Chondrocyte (in vitro differentiated cells): ENCODE data around the gene CDK5R2. TPM values are rescaled to one million over a fixed set of nuclear protein-coding genes. Genes with fewer than 3 reads are reported as not detected.

Experiments used
- DNase-seq: peaks from one replicate; pipeline ENCODE4 v3.0.0; 2021; ENCODE audit warnings: mixed read lengths, low spot score
- H3K27ac Mint-ChIP-seq: one replicate; pipeline ENCODE4 v1.8.0; 2021; ENCODE audit warnings: mild to moderate bottlenecking, moderate library complexity, mixed read lengths; ENCODE audit not compliant: unreplicated experiment
- H3K27me3 Mint-ChIP-seq: 2 replicates; pipeline ENCODE4 v1.8.0; 2021; ENCODE audit warnings: low read depth, mixed read lengths
- H3K36me3 Mint-ChIP-seq: 2 replicates; pipeline ENCODE4 v1.8.0; 2021; ENCODE audit warnings: low read depth, mixed read lengths
- H3K4me1 Mint-ChIP-seq: 2 replicates; pipeline ENCODE4 v1.8.0; 2021; ENCODE audit warnings: low read depth, mild to moderate bottlenecking, mixed read lengths
- H3K4me3 Mint-ChIP-seq: one replicate; pipeline ENCODE4 v1.8.0; 2021; ENCODE audit warnings: mild to moderate bottlenecking, moderate library complexity, mixed read lengths; ENCODE audit not compliant: unreplicated experiment
- H3K9me3 Mint-ChIP-seq: 2 replicates; pipeline ENCODE4 v1.8.0; 2021; ENCODE audit warnings: low read depth, mixed read lengths
- total RNA-seq: library from RNA; stranded (reverse); gene quantifications from 3 replicates; pipeline ENCODE4 v1.2.1, GENCODE V29; 2021
- TF ChIP-seq, protein P1 (sequence below): fragments of 200-600 bp; sonication (generic); IDR thresholded peaks from 2 replicates; pipeline ENCODE4 v1.5.0; 2021; ENCODE audit warnings: antibody characterized with exemption, mild to moderate bottlenecking, moderate library complexity

The CDK5R2 gene
- total RNA-seq, 1 donor from 2014 or later, result 0.22 TPM

- Mint-ChIP-seq H3K36me3 (peaks cover 3% of the 10 kb centered on the region), H3K4me1 (peaks cover 14% of the 10 kb centered on the region), H3K4me3 (no peak overlapping the region), H3K9me3 (no peaks in the 10 kb centered on the region), H3K27me3 (peaks cover 79% of the 10 kb centered on the region), H3K27ac (no peak overlapping the region)
- DNase-seq, result no peak
- TF ChIP-seq, protein P1, sequence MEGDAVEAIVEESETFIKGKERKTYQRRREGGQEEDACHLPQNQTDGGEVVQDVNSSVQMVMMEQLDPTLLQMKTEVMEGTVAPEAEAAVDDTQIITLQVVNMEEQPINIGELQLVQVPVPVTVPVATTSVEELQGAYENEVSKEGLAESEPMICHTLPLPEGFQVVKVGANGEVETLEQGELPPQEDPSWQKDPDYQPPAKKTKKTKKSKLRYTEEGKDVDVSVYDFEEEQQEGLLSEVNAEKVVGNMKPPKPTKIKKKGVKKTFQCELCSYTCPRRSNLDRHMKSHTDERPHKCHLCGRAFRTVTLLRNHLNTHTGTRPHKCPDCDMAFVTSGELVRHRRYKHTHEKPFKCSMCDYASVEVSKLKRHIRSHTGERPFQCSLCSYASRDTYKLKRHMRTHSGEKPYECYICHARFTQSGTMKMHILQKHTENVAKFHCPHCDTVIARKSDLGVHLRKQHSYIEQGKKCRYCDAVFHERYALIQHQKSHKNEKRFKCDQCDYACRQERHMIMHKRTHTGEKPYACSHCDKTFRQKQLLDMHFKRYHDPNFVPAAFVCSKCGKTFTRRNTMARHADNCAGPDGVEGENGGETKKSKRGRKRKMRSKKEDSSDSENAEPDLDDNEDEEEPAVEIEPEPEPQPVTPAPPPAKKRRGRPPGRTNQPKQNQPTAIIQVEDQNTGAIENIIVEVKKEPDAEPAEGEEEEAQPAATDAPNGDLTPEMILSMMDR, result no peak
These were observed 1.2 kb upstream of the CDK5R2 start for GRCh38 chr2:218958276-218958675.

GRCh38 chr2:218959761-218960308, 369 bp downstream of the CDK5R2 start:
- Mint-ChIP-seq H3K27me3 (peaks cover 82% of the 10 kb centered on the region), H3K36me3 (peaks cover 3% of the 10 kb centered on the region), H3K9me3 (no peaks in the 10 kb centered on the region), H3K4me3 (peak overlapping the region; percentile 71), H3K27ac (no peak overlapping the region), H3K4me1 (peaks cover 20% of the 10 kb centered on the region)
- TF ChIP-seq, protein P1, result no peak
- DNase-seq, result no peak

DNA sequence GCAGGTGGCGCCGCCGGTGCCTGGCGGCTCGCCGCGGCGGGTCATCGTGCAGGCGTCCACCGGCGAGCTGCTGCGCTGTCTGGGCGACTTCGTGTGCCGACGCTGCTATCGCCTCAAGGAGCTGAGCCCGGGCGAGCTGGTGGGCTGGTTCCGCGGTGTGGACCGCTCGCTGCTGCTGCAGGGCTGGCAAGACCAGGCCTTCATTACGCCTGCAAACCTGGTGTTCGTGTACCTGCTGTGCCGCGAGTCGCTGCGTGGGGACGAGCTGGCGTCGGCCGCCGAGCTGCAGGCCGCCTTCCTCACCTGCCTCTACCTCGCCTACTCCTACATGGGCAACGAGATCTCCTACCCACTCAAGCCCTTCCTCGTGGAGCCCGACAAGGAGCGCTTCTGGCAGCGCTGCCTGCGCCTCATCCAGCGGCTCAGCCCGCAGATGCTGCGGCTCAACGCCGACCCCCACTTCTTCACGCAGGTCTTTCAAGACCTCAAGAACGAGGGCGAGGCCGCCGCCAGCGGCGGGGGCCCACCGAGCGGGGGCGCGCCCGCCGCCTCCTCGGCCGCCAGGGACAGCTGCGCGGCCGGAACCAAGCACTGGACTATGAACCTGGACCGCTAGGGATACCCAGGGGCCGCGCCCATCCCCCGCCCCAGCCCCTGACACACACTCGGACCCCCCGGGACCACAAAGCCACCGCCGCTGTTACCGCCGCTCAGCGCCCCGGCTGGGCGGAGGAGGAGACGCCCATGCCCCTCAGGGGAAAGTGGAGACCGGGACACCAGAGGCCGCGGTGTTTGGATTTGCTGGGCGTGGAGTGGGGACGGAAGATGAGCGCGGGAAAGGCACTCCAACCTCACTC, 1.1 kb downstream of the CDK5R2 start:
- Mint-ChIP-seq H3K27me3 (peaks cover 78% of the 10 kb centered on the region), H3K27ac (no peak overlapping the region), H3K9me3 (no peaks in the 10 kb centered on the region), H3K36me3 (peaks cover 3% of the 10 kb centered on the region), H3K4me1 (peaks cover 20% of the 10 kb centered on the region), H3K4me3 (no peak overlapping the region)
- TF ChIP-seq, protein P1, result no peak
- no peak for DNase-seq

GRCh38 chr2:218961229-218961628, 1.8 kb downstream of the CDK5R2 start:
- no peak overlapping the region for H3K27ac Mint-ChIP-seq
- H3K36me3 Mint-ChIP-seq, result peaks cover 3% of the 10 kb centered on the region
- peaks cover 77% of the 10 kb centered on the region for H3K27me3 Mint-ChIP-seq
- H3K9me3 Mint-ChIP-seq, result no peaks in the 10 kb centered on the region
- TF ChIP-seq, protein P1, result no peak
- DNase-seq, result no peak
- H3K4me1 Mint-ChIP-seq, result peaks cover 20% of the 10 kb centered on the region
- H3K4me3 Mint-ChIP-seq, result peak overlapping the region; percentile 24

GRCh38 chr2:218961651-218962570, 2.4 kb downstream of the CDK5R2 start:
- DNase-seq, result no peak
- H3K9me3 Mint-ChIP-seq, result no peaks in the 10 kb centered on the region
- TF ChIP-seq, protein P1, result no peak
- peaks cover 20% of the 10 kb centered on the region for H3K4me1 Mint-ChIP-seq
- peaks cover 76% of the 10 kb centered on the region for H3K27me3 Mint-ChIP-seq
- no peak overlapping the region for H3K4me3 Mint-ChIP-seq
- no peak overlapping the region for H3K27ac Mint-ChIP-seq
- H3K36me3 Mint-ChIP-seq, result peaks cover 3% of the 10 kb centered on the region
